ENCODE results near the gene NRXN3. TPM values are rescaled to one million over a fixed set of nuclear protein-coding genes. Genes with fewer than 3 reads are reported as not detected.

Gene NRXN3
- total RNA-seq, 1 donor, result 0.27 TPM

DNA sequence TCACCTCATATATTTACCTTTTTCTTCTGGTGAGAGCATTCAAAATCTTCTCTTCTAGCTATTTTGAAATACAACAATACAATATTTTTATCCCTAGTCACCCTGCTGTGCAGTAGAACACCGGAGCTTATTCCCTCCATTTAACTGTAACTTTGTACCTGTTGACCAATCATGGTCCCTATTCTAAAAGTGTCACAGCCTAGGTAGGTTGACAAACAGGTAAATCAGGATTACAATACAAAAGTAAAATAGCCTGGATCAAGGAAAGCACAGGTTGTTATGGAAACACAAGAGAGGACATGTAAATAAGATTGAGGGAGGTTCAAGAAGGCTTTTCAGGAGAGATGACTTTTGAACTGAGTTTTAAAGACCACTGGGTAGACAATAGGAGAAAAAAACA lies 1370.2 kb downstream of the NRXN3 start:
- no peak for DNase-seq (ENCODE audit: low read depth in 2 of 3, low spot score in 2 of 3)

DNA sequence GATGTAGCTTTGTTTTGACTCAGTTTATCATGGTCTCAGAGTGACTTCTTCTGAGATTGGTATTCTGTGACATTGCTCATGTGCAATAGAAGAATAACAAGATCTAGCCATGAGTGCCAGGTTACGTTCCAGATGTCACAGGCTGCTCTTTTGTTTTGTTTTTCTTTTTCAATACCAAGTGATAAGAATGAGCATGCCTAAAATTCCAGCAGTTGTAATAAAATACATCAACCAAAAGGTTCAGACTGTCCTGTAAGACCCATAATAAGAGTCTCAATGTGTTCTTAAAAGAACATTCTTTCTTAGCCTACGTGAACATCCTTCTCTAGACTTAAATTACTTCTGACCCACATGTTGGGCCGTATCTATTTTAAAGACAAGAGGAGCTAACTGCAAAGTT lies 1371.9 kb downstream of the NRXN3 start:
- no peak for DNase-seq (ENCODE audit: low read depth in 2 of 3, low spot score in 2 of 3)

DNA sequence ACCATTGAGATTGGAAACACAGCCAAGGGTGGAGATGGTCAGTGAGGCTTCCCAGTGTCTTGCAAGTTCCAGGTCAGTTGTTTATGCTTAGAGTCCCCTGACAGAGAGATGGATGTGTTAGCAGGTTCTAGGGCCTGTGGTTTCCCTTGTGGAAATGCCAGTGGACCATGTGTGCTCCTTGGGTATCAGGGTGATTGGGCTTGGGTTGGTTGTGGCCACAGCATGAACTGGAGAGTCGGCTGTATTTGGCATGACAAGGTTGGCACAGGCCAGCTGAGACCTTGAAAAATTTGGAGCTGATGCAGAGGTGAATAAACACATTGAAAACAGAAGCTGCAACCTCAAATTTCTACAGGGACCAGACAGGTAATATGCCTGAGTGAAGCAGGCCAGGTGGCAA lies 1373.2 kb downstream of the NRXN3 start:
- no peak for DNase-seq (ENCODE audit: low read depth in 2 of 3, low spot score in 2 of 3)

DNA sequence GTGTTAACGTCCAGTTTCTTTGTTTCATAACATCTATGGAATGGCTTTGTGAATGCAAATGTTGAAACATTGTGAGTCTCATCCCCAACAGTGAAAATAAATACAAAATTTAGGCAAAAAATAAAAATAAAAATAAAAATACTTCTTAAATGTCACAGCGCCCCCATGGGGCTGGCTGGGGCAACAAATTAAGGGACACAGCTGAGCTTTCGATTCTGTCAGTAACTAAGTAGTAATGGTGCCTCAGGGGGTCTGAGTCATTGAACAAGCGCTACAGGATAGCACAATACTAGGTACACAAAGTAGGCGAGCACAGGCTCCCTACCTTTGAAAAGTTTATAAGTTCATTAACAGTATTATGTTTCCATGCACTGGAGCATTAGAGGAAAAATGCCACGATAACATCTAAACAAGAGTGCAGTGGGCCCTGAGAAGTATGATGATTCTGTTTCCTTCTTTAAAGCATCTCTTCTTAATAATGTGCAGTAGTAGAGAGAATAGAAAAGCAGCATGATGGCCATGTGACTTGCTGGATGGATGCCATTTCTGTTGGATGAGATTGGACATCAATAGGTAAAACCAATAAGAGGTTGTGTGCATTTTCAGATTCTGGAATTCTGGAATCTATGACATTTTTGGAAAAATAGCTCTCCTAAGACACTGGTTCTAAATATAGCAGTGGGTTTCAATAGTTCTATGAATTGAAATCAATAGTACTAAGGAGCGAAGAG lies 1374.0 kb downstream of the NRXN3 start:
- peak in 2 of 3 donors; percentile 2 to 22 for DNase-seq (ENCODE audit: low read depth in 2 of 3, low spot score in 2 of 3)

GRCh38 chr14:79544698-79545070 lies 1374.5 kb downstream of the NRXN3 start:
- no peak for DNase-seq (ENCODE audit: low read depth in 2 of 3, low spot score in 2 of 3)

DNA sequence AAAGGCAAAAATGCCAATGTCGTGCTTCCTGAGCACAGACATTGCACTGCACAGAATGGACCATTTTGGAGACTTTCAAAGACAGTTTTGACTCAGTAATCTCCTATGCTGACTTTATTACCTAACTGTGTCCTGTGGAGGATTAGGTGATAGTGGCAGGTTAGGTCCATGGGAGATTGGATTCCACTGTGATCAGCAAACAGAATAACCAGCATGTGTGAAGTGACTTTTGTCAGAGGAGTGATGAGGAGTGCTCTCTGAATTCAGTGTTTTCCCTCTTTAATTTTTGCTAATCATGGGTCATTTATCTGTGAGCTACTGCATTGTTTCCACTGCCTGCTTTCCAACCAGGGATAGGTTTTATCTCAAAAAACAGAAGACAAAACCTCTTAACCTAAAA lies 1378.7 kb downstream of the NRXN3 start:
- no peak for DNase-seq (ENCODE audit: low read depth in 2 of 3, low spot score in 2 of 3)

GRCh38 chr14:79549515-79549914 lies 1379.3 kb downstream of the NRXN3 start:
- no peak for DNase-seq (ENCODE audit: low read depth in 2 of 3, low spot score in 2 of 3)

- DNase-seq (ENCODE audit: low read depth in 2 of 3, low spot score in 2 of 3), result no peak
Observed at GRCh38 chr14:79551523-79551922, 1381.3 kb downstream of the NRXN3 start.

DNA sequence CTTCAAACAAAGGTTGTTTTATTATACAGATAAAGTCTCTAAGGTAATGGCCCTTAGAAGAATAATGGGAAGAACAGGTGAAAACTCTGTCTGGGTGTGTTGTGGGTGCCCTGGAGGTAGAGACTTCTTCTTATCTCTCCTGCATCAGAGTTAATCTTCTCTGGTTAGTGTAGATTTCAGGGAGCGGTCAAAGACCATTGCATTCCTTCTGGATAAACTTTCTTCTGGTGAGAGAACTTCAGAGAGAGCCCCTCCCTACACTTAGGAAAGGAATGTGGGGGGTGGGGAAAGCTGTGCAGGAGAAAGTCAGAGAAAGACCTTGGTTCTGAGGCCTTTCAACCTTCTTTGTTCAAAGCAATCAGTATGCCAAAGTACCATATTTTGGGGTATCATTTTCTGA lies 1382.6 kb downstream of the NRXN3 start:
- no peak for DNase-seq (ENCODE audit: low read depth in 2 of 3, low spot score in 2 of 3)

- no peak for DNase-seq (ENCODE audit: low read depth in 2 of 3, low spot score in 2 of 3)
Observed at GRCh38 chr14:79554816-79555215, 1384.6 kb downstream of the NRXN3 start.

- no peak for DNase-seq (ENCODE audit: low read depth in 2 of 3, low spot score in 2 of 3)
Observed at GRCh38 chr14:79555429-79555828, 1385.3 kb downstream of the NRXN3 start.

GRCh38 chr14:79557309-79557708 lies 1387.1 kb downstream of the NRXN3 start:
- DNase-seq (ENCODE audit: low read depth in 2 of 3, low spot score in 2 of 3), result no peak

- no peak for DNase-seq (ENCODE audit: low read depth in 2 of 3, low spot score in 2 of 3)
Observed at GRCh38 chr14:79562185-79562584, 1392.0 kb downstream of the NRXN3 start.

DNA sequence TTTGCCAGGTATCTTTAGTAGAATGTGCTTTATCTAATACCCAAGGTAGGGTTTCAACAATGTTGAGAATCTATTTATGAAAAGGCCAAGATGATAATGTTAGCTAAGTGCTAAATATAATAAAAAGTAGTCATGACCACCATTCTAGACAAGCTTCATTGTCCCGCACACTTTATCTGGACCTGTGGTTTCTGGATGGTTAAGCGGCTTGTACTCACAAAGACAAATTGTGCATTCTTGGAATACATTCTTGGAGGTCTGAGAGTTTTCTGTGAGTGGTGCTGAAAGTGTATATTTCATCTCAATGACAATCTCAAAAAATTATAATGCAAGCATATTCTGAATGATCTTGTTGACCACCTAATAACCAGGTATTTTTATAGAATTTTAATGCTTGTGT lies 1394.2 kb downstream of the NRXN3 start:
- no peak for DNase-seq (ENCODE audit: low read depth in 2 of 3, low spot score in 2 of 3)

DNA sequence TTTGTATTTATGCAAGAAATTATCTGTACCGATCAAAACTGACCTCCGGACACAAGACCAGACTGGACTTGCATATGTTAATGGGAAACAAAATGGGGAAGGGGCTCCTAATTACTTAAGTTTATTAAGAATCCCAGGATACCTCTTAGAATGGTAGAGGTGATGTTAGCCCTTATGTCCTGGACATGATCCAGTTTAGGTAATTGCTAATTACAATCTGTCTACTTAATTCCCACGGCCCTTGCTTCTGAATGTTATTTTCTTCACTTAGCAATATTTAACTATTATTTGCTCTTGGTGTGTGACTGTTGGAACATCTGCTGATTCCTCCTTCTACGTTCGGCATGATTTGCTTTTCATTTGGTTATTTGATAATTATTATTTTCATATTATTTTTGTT lies 1397.1 kb downstream of the NRXN3 start:
- no peak for DNase-seq (ENCODE audit: low read depth in 2 of 3, low spot score in 2 of 3)

DNA sequence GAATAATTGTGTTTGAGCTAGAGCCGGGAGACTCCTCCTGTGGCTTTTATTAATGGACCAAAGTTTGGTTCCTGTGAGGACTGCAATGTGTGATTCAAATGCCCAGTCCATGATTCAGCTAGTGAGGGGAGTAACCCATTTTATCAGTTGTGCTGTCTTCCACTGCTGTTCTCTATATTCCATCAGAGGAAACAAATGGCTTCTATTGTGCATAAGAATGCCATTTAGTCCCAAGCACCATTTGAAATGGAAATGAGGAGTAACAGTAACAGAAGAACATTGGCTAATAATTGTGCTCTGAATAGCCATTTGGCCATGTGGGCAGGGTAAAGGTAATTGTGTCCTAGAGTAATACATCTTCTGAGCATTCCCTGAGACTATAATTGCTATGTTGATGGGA lies 1398.4 kb downstream of the NRXN3 start:
- no peak for DNase-seq (ENCODE audit: low read depth in 2 of 3, low spot score in 2 of 3)

DNA sequence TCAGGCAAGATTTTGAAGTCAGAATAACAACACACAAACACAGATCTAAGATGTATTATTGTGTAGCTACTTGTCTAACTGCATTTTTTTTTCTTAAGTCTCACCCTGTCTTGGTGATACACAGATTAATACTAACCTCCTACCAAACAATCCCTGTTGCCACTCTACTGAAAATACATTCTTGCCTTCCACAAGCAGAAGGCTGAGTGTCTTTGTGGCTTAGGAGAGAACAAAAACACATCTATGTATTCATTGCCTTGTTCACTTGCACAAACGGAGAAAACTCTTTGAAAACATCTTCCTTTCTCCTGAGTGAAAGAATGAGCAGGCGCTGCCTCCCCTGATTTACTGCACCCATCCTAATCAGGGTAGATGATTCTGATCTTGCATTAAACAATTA lies 1398.9 kb downstream of the NRXN3 start:
- DNase-seq (ENCODE audit: low read depth in 2 of 3, low spot score in 2 of 3), result no peak

DNA sequence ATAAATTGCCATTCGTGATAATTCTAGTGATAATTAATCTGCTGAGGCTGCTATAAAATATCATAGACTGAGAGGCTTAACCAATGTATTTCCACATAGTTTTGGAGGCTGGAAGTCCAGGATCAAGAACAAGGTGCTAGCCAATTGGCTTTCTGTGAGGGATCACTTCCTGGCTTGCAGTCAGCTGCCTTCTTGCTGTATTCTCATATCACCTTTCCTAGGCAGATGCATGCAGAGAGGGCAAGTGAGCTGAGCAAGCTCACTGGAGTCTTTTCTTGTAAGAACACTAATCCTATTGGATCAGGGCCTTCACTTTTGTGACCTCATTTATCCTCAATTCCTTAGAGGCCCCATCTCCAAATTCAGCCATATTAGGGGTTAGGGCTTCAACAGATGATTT lies 1400.5 kb downstream of the NRXN3 start:
- no peak for DNase-seq (ENCODE audit: low read depth in 2 of 3, low spot score in 2 of 3)

- no peak for DNase-seq (ENCODE audit: low read depth in 2 of 3, low spot score in 2 of 3)
Observed at GRCh38 chr14:79571366-79571765, 1401.2 kb downstream of the NRXN3 start.

- peak in 1 of 3 donors; percentile 51 for DNase-seq (ENCODE audit: low read depth in 2 of 3, low spot score in 2 of 3)
Observed at GRCh38 chr14:79573486-79573885, 1403.3 kb downstream of the NRXN3 start.

DNA sequence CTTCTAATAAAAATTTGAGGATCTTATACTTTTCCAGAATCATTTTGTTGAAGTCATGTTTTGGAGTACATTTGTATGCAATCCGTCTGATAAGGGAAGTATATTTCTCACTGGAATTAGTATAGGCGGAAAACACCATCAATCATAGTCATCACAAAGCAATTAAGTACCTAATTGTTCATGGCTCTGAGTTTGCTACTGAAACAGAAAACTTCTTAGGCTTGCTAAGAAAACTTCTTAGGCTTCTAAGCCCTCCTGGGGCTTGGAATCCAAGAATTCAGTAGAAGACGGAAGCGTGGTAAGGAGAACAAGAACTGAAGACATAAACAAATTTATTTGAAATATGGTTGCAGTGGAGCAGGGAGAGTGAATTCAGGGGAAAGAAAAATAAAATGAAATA lies 1404.9 kb downstream of the NRXN3 start:
- DNase-seq (ENCODE audit: low read depth in 2 of 3, low spot score in 2 of 3), result no peak

GRCh38 chr14:79576424-79576823 lies 1406.3 kb downstream of the NRXN3 start:
- DNase-seq (ENCODE audit: low read depth in 2 of 3, low spot score in 2 of 3), result no peak

- no peak for DNase-seq (ENCODE audit: low read depth in 2 of 3, low spot score in 2 of 3)
Observed at GRCh38 chr14:79578470-79578869, 1408.3 kb downstream of the NRXN3 start.
